ENCODE data around the gene HHAT.

The HHAT gene

DNA sequence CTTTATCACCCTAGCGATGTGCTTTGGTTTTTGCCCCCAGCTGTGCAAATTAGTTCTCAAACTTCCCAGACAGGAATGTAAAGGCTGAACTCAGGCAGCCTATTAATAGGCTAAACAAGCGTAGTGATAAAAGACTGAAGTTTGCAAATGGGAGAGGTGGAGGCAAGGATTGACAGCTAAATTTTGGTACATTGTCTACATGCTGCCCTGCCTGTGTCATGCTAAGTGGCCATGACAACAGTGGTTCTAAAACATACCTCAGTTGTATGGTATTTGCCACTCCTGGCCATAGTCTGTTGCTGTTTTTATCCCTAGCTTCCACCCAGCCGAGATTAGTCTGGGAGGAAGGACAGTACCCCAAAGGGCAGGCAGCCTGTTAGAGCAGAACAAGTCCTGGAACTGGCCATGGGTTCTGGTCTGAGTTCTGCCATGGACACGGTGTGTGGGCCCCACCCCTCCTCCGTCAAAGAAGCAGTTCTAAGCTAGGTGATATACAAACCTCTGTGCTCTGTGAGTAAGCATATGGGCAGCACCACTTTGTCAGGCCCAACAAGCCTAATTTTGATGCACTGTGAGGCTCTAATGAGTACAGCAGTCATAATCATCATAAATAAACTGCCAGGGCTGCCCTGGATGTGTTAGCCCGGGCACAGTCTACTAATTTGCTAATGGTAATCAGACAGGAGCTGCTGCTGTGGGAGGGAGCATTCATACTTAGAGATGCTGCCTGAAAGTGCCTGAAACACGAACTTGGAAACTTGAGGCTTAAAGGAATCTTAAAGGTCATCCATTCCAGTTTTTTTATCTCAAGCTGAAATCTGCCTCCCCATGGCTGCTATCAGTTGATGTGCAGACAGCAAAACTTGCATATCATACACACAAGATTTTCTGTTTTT lies 177.1 kb downstream of the HHAT start:
- no peak for TF ChIP-seq CTCF (IDR thresholded peaks at IDR 0.05; ENCODE audit: low read depth, low read length, missing control alignments)
- H3K4me3 ChIP-seq (replicated peaks; ENCODE audit: low read depth, low read length) = no peak overlapping the region
- DNase-seq (ENCODE audit: extremely low read depth, low read depth) = no peak

- no peak for TF ChIP-seq CTCF (IDR thresholded peaks at IDR 0.05; ENCODE audit: low read depth, low read length, missing control alignments)
- no peak overlapping the region for H3K4me3 ChIP-seq (replicated peaks; ENCODE audit: low read depth, low read length)
- DNase-seq (ENCODE audit: extremely low read depth, low read depth) = no peak
Measured at GRCh38 chr1:210506689-210507088, 178.0 kb downstream of the HHAT start.

- no peak overlapping the region for H3K4me3 ChIP-seq (replicated peaks; ENCODE audit: low read depth, low read length)
- TF ChIP-seq CTCF (IDR thresholded peaks at IDR 0.05; ENCODE audit: low read depth, low read length, missing control alignments) = no peak
- no peak for DNase-seq (ENCODE audit: extremely low read depth, low read depth)
Measured at GRCh38 chr1:210516092-210516656, 187.5 kb downstream of the HHAT start.

DNA sequence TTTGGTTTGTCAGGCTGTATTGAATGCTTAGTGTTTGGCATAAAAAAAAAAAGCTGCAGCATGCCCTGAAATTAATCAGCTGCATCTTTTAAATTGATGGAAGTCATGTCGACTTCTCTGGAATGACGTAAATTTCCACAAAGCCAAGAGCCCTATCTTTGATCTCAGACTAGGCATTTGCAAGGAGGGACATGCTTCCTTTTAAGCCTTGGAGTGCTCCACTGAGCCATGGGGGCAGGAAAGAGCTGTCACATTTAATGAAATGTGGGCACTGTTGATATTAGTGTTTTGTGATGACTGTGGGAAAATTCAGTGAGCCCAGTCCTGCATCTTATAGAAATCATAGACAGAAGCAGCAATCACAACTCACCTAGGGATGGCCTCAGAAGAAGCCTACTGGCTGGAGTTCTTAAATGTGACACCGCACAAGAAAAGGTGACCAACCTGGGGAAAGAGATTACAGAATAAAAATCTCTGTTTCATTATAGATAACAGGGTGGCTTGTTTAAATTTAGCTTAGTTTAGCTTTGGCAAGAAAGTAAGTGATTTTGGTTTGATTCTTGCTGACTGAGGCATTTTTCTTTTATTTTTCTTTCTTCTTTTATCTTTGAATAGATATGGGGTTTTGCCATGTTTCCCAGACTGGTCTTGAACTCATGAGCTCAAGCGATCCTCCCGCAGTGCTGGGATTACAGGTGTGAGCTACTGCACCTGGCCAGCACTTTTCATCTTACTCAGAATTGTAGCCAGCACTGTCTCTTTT lies 188.2 kb downstream of the HHAT start:
- no peak overlapping the region for H3K4me3 ChIP-seq (replicated peaks; ENCODE audit: low read depth, low read length)
- DNase-seq (ENCODE audit: extremely low read depth, low read depth) = no peak
- TF ChIP-seq CTCF (IDR thresholded peaks at IDR 0.05; ENCODE audit: low read depth, low read length, missing control alignments) = no peak

- TF ChIP-seq CTCF (IDR thresholded peaks at IDR 0.05; ENCODE audit: low read depth, low read length, missing control alignments) = no peak
- DNase-seq (ENCODE audit: extremely low read depth, low read depth) = peak; percentile 30
- no peak overlapping the region for H3K4me3 ChIP-seq (replicated peaks; ENCODE audit: low read depth, low read length)
Measured at GRCh38 chr1:210523830-210524229, 195.1 kb downstream of the HHAT start.

DNA sequence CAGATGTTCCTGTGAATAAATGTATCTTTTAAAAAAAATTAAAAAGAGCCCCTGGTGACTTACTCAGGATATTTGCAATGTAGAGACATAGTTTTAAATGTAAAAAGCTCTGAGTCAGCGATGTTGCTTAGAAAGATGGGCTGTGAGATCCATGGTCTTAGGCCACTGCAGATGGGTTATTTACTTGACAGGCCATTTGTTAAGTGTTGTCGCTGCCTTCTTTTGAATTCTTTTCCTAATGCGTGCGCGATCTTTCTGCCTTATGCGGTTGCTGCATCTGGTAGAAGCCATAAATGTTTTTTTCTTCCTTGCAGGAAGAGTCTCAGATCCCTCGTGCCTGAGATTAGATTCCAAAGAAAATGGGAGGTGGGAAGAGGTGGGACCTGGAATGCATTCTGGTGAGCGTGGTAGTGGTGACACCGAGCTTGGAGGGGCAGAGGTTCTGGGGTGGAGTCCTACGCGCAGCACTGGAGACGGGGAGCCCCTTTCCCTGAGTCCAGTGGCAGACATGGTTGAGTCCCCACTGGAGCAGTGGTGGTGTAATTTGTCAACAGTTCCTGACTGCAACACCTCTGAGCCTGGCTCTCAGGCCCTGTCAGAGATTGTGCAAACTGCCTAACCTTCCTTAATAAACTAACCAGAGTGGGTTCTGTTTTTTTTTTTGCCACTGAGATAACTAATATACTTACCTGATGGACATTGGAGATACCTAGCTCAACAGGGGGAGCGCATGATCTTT lies 197.2 kb downstream of the HHAT start:
- H3K4me3 ChIP-seq (replicated peaks; ENCODE audit: low read depth, low read length) = no peak overlapping the region
- TF ChIP-seq CTCF (IDR thresholded peaks at IDR 0.05; ENCODE audit: low read depth, low read length, missing control alignments) = no peak
- DNase-seq (ENCODE audit: extremely low read depth, low read depth) = no peak

Measured in HFF-Myc (cell line).